Fibroblast of skin of right quadriceps (primary cell): ENCODE results near the gene PAQR5.
"Not testable (repeated sequence)": the region's sequence is repeated elsewhere in the genome, so short reads cannot be mapped to it uniquely, and the experiment has no call there.

Experiments used
- DNase-seq: peaks from one replicate; pipeline ENCODE4 v3.0.0-alpha.2; 2013

Gene PAQR5

GRCh38 chr15:69293741-69294615 lies 4.7 kb upstream of the PAQR5 start:
- no peak for DNase-seq

GRCh38 chr15:69296606-69297005 lies 2.1 kb upstream of the PAQR5 start:
- no peak for DNase-seq

- DNase-seq, result no peak
These were observed 914 bp upstream of the PAQR5 start for GRCh38 chr15:69297642-69298353.

- DNase-seq, result no peak
These were observed 387 bp upstream of the PAQR5 start for GRCh38 chr15:69298354-69298696.

- no peak for DNase-seq
These were observed 757 bp downstream of the PAQR5 start for GRCh38 chr15:69299451-69299886.

- no peak for DNase-seq
These were observed 1.4 kb downstream of the PAQR5 start for GRCh38 chr15:69299943-69300588.

- not testable (repeated sequence) for DNase-seq
These were observed 2.4 kb downstream of the PAQR5 start for GRCh38 chr15:69301101-69301500.

- not testable (repeated sequence) for DNase-seq
These were observed 3.4 kb downstream of the PAQR5 start for GRCh38 chr15:69302087-69302486.

- no peak for DNase-seq
These were observed 4.2 kb downstream of the PAQR5 start for GRCh38 chr15:69302929-69303328.

GRCh38 chr15:69303337-69304181 lies 4.8 kb downstream of the PAQR5 start:
- no peak for DNase-seq

- DNase-seq, result peak; percentile 70
These were observed 5.5 kb downstream of the PAQR5 start for GRCh38 chr15:69304182-69304545.

GRCh38 chr15:69305204-69305931 lies 6.7 kb downstream of the PAQR5 start:
- DNase-seq, result peak; percentile 73

- no peak for DNase-seq
These were observed 7.3 kb downstream of the PAQR5 start for GRCh38 chr15:69305933-69306568.

GRCh38 chr15:69307939-69308338 lies 9.2 kb downstream of the PAQR5 start:
- no peak for DNase-seq

GRCh38 chr15:69308949-69309348 lies 10.2 kb downstream of the PAQR5 start:
- no peak for DNase-seq

GRCh38 chr15:69311319-69311721 lies 12.6 kb downstream of the PAQR5 start:
- no peak for DNase-seq

- DNase-seq, result no peak
These were observed 14.8 kb downstream of the PAQR5 start for GRCh38 chr15:69313432-69314000.

- no peak for DNase-seq
These were observed 15.4 kb downstream of the PAQR5 start for GRCh38 chr15:69314131-69314530.

- no peak for DNase-seq
These were observed 16.0 kb downstream of the PAQR5 start for GRCh38 chr15:69314736-69315135.

GRCh38 chr15:69315402-69316110 lies 16.8 kb downstream of the PAQR5 start:
- no peak for DNase-seq

GRCh38 chr15:69316291-69316690 lies 17.6 kb downstream of the PAQR5 start:
- no peak for DNase-seq
